Fibroblast of lung (primary cell): ENCODE results near the gene FSD2. TPM values are rescaled to one million over a fixed set of nuclear protein-coding genes. Genes with fewer than 3 reads are reported as not detected.
"Not testable (repeated sequence)": the region's sequence is repeated elsewhere in the genome, so short reads cannot be mapped to it uniquely, and the experiment has no call there.

Experiments used
- DNase-seq, 2 donors: peaks; one replicate each; pipeline versions ENCODE4 v3.0.0 to v3.0.0-alpha.2; 2010; ENCODE audit warnings: low read depth in 2 of 2
- H2AFZ ChIP-seq: 2 replicates; pipeline ENCODE4 v1.5.1; 2012; ENCODE audit warnings: low read length, control low read depth, inconsistent platforms
- H3K27ac ChIP-seq: 2 replicates; pipeline ENCODE4 v1.5.1; 2011; ENCODE audit warnings: low read length, control low read depth; ENCODE audit not compliant: insufficient read depth
- H3K27me3 ChIP-seq: 2 replicates; pipeline ENCODE4 v1.5.1; 2011; ENCODE audit warnings: mild to moderate bottlenecking, low read length; ENCODE audit not compliant: control insufficient read depth, insufficient read depth
- H3K36me3 ChIP-seq: 2 replicates; pipeline ENCODE4 v1.5.1; 2011; ENCODE audit warnings: low read length; ENCODE audit not compliant: control insufficient read depth, insufficient read depth
- H3K4me1 ChIP-seq: 2 replicates; pipeline ENCODE4 v1.5.1; 2011; ENCODE audit warnings: low read length; ENCODE audit not compliant: control insufficient read depth, insufficient read depth; ENCODE audit errors: extremely low read depth
- H3K4me2 ChIP-seq: 2 replicates; pipeline ENCODE4 v1.5.1; 2011; ENCODE audit warnings: low read length, control low read depth; ENCODE audit not compliant: insufficient read depth; ENCODE audit errors: extremely low read depth
- H3K4me3 ChIP-seq, 4 experiments: fragments of 200-600 bp in 1 of 4; sonication (generic) in 1 of 4; replicated peaks in 1 of 4; 2 replicates each; pipeline ENCODE4 v1.5.1; 2011 to 2016; ENCODE audit warnings: low read length in 4 of 4, low read depth in 3 of 4, mild to moderate bottlenecking in 3 of 4, control low read depth in 2 of 4, inconsistent platforms in 1 of 4, mixed read lengths in 1 of 4; ENCODE audit not compliant: insufficient read depth in 1 of 4; ENCODE audit errors: control extremely low read depth in 1 of 4
- H3K79me2 ChIP-seq: 2 replicates; pipeline ENCODE4 v1.5.1; 2012; ENCODE audit warnings: mild to moderate bottlenecking, low read length, inconsistent platforms; ENCODE audit not compliant: control insufficient read depth, insufficient read depth
- H3K9ac ChIP-seq: 2 replicates; pipeline ENCODE4 v1.5.1; 2011; ENCODE audit warnings: mild to moderate bottlenecking, low read length, control low read depth; ENCODE audit not compliant: insufficient read depth
- H3K9me3 ChIP-seq: 2 replicates; pipeline ENCODE4 v1.5.1; 2012; ENCODE audit warnings: low read depth, low read length; ENCODE audit not compliant: control insufficient read depth, insufficient read depth
- H4K20me1 ChIP-seq: 2 replicates; pipeline ENCODE4 v1.5.1; 2011; ENCODE audit warnings: low read length; ENCODE audit not compliant: control insufficient read depth, insufficient read depth; ENCODE audit errors: extremely low read depth
- EZH2 ChIP-seq: IDR thresholded peaks from 2 replicates; pipeline ENCODE4 v1.5.1; 2012; ENCODE audit warnings: low read length, control low read depth, mild to moderate bottlenecking; ENCODE audit errors: missing control alignments
- polyA plus RNA-seq, 2 donors: library from polyadenylated mRNA; depleted of rRNA in 1 of 2; stranded (reverse) in 1 of 2; unstranded in 1 of 2; fragments of >200 nt; gene quantifications; 2 replicates each; pipeline ENCODE4 v1.2.1, GENCODE V29; 2011 to 2012; ENCODE audit warnings: missing spikeins in 1 of 2
- total RNA-seq: library from RNA; depleted of rRNA; stranded (reverse); fragments of >200 nt; gene quantifications from 2 replicates; pipeline ENCODE4 v1.2.1, GENCODE V29; 2014
- TF ChIP-seq, protein P1 (sequence below), 2 donors: IDR thresholded peaks in 1 of 2; conservative IDR thresholded peaks in 1 of 2; 1 replicate in 1 of 2; 2 replicates in 1 of 2; pipeline ENCODE4 v1.5.1; 2011 to 2012; ENCODE audit warnings: low read length in 2 of 2, control low read depth in 1 of 2, inconsistent platforms in 1 of 2, low read depth in 1 of 2, mild to moderate bottlenecking in 1 of 2

Gene FSD2
- total and polyA plus RNA-seq, 2 donors (not counting 1 experiment from before 2014, with no cell fraction given), result not detected

DNA sequence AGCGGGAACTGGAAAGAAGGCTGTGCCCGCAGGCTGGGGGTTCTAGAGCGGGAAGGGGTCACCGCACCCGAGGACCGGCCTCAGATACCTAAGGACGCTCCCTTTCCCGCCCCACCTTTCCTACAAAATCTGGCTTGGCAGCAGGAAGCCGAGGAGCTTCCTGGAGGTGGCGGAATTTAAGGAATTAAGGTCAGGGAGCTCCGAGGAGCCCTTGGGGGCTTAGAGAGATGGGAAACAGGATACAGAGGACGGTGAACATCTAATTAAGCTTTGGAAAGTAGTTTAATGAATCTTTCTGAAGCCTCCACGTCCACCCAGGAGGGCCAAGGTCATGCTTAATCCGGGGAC is 95.7 kb downstream of the FSD2 start:
- Histone ChIP-seq H3K9ac (no peak overlapping the region), H3K4me2 (peak overlapping the region; percentile 87), H3K4me1 (peaks cover 2% of the 10 kb centered on the region), H2AFZ (peak overlapping the region; percentile 75), H3K4me3 (peak overlapping the region; percentile 52 to 73 (median 64)), H3K79me2 (no peaks in the 10 kb centered on the region), H3K27me3 (no peaks in the 10 kb centered on the region), H4K20me1 (no peaks in the 10 kb centered on the region), H3K27ac (no peak overlapping the region), H3K36me3 (no peaks in the 10 kb centered on the region), H3K9me3 (no peaks in the 10 kb centered on the region)
- no peak for DNase-seq
- TF ChIP-seq EZH2, result no peak
- TF ChIP-seq, protein P1, sequence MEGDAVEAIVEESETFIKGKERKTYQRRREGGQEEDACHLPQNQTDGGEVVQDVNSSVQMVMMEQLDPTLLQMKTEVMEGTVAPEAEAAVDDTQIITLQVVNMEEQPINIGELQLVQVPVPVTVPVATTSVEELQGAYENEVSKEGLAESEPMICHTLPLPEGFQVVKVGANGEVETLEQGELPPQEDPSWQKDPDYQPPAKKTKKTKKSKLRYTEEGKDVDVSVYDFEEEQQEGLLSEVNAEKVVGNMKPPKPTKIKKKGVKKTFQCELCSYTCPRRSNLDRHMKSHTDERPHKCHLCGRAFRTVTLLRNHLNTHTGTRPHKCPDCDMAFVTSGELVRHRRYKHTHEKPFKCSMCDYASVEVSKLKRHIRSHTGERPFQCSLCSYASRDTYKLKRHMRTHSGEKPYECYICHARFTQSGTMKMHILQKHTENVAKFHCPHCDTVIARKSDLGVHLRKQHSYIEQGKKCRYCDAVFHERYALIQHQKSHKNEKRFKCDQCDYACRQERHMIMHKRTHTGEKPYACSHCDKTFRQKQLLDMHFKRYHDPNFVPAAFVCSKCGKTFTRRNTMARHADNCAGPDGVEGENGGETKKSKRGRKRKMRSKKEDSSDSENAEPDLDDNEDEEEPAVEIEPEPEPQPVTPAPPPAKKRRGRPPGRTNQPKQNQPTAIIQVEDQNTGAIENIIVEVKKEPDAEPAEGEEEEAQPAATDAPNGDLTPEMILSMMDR (conservative IDR thresholded peaks at IDR 0.05 in 1 of 2, IDR thresholded peaks at IDR 0.05 in 1 of 2; ENCODE audit: low read depth in 1 of 2, low read length in 2 of 2), result no peak

DNA sequence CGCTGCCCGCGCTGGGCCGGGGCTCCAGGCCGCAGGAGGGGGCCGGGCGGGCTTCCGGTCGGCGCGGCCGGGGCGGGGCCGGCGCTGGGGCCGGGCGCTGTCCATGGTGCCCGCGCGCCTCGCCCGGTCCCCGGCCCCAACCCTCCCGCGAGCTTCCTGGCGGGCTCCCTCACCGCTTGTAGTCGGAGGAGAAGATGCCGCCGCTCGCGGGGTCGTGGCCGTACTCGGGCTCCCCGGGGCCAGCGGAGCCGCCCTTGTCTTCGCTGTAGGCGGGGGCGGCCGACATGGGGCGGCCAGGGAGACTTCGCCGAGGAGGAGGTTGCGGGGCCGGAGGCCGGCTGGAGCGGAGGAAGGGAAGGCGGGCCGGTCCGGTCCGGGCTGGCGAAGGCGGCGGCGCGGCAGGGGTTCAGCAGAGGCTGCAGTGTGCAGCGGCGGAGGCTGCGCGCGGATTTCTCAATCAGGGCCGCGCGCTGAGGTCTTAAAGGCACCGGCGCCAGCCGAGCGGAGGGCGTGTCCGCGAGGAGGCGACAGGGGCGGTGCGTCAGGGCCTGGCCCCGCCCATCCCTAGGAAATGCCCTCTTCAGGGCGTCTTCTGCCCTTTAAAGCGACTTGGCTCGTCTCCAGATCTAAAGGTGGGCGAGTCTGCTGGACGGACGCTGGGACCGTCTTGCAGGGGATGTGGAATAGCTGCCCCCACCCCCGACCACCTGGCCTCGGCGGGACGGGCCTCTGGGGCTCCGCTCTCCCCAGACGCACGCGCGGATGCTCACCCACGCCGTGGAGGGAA is 96.3 kb downstream of the FSD2 start, which contains the start of gene AP3B2:
TSS of gene AP3B2 (minus strand) at position 455 of the 787 bp plus-strand sequence. CDS start at position 286, 169 bp downstream.
- no peak for TF ChIP-seq EZH2
- TF ChIP-seq, protein P1 (conservative IDR thresholded peaks at IDR 0.05 in 1 of 2, IDR thresholded peaks at IDR 0.05 in 1 of 2; ENCODE audit: low read depth in 1 of 2, low read length in 2 of 2), result no peak
- Histone ChIP-seq H3K79me2 (no peaks in the 10 kb centered on the region), H3K36me3 (no peaks in the 10 kb centered on the region), H3K4me1 (peaks cover 2% of the 10 kb centered on the region), H2AFZ (peak within 1 kb of the TSS; percentile 75), H3K27me3 (no peaks in the 10 kb centered on the region), H3K27ac (no peak within 1 kb of the TSS), H3K4me2 (peak within 1 kb of the TSS; percentile 87), H3K9me3 (no peaks in the 10 kb centered on the region), H4K20me1 (no peaks in the 10 kb centered on the region), H3K9ac (peak within 1 kb of the TSS; percentile 23), H3K4me3 (peak within 1 kb of the TSS; percentile 52 to 73 (median 64))
- peak; percentile 55 to 71 for DNase-seq

DNA sequence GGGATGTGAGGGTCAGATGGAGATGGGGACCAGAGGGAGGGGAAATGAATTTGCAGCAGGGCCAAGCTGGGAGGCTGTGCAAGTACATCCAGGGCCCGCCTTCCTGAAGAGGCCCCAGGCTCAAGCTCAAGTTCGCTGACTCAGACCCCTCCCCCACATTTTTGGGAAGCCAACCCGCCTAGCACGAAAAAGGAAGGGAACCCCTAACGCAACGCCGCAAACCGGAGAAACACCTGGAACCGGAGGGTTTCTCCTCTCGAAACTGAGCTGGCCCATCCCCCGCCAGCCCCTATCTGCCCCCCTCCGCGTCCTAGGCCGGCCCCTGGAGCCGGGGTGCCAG is 96.8 kb downstream of the FSD2 start:
- TF ChIP-seq, protein P1 (conservative IDR thresholded peaks at IDR 0.05 in 1 of 2, IDR thresholded peaks at IDR 0.05 in 1 of 2; ENCODE audit: low read depth in 1 of 2, low read length in 2 of 2), result no peak
- TF ChIP-seq EZH2, result no peak
- Histone ChIP-seq H3K9me3 (no peaks in the 10 kb centered on the region), H2AFZ (no peak overlapping the region), H4K20me1 (no peaks in the 10 kb centered on the region), H3K9ac (no peak overlapping the region), H3K4me1 (peaks cover 2% of the 10 kb centered on the region), H3K4me3 (peak overlapping the region in 2 of 4 experiments; percentile 43 to 73), H3K4me2 (peak overlapping the region; percentile 62), H3K27ac (no peak overlapping the region), H3K79me2 (no peaks in the 10 kb centered on the region), H3K36me3 (no peaks in the 10 kb centered on the region), H3K27me3 (no peaks in the 10 kb centered on the region)
- DNase-seq, result peak; percentile 8

DNA sequence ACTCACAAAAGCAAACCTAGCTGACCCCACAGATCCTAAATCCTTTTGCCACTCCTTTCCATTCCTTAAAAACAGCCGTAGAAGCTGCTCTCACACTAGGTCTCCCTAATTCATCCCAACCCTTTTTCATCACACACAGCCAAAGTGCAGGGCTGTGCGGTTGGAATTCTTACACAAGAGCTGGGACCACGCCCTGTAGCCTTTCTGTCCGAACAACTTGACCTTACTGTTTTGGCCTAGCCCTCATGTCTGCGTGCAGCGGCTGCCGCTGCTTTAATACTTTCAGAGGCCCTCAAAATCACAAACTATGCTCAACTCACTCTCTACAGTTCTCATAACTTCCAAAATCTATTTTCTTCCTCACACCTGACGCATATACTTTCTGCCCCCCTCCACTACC is 100.0 kb downstream of the FSD2 start:
- H3K9me3 ChIP-seq, H3K27me3 ChIP-seq, H2AFZ ChIP-seq, H3K27ac ChIP-seq, H3K79me2 ChIP-seq, H3K4me1 ChIP-seq, H3K36me3 ChIP-seq, DNase-seq, H3K4me2 ChIP-seq, H3K9ac ChIP-seq, H4K20me1 ChIP-seq, H3K4me3 ChIP-seq: not testable (repeated sequence)
